ENCODE measurements around the gene ZNF254. TPM values are rescaled to one million over a fixed set of nuclear protein-coding genes. Genes with fewer than 3 reads are reported as not detected.

Gene ZNF254
- total and polyA plus RNA-seq, 2 donors (not counting 1 experiment from before 2014, with no cell fraction given), result 6.4 to 8.9 TPM

DNA sequence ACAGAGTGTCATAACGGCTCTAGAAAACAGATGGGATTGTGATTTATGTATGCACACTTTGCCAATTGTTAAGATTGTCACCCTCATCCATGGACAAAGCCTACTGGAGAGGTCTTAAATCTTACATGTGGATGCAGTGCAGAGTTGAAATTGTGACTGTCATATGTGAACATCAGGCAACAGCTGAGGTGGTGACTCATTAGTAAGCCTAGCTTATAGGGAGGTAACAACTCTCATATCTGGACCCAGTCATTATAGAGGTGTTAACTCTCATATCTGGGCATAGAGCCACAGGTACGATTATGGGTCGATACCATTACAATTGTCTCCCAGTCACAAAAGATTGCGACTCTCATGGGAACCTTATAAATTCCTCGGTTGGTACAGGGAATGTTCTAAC is 29.8 kb upstream of the ZNF254 start:
- H3K4me3 ChIP-seq (replicated peaks in 1 of 4; ENCODE audit: control extremely low read depth in 1 of 4, insufficient read depth in 1 of 4, low read depth in 3 of 4, low read length in 4 of 4), result no peak overlapping the region
- DNase-seq (ENCODE audit: low read depth in 2 of 2), result no peak
- peaks cover 4% of the 10 kb centered on the region for H3K36me3 ChIP-seq (ENCODE audit: control insufficient read depth, insufficient read depth, low read length)
- no peak overlapping the region for H2AFZ ChIP-seq (ENCODE audit: low read length)
- H3K27me3 ChIP-seq (ENCODE audit: control insufficient read depth, insufficient read depth, low read length), result no peaks in the 10 kb centered on the region
- H4K20me1 ChIP-seq (ENCODE audit: control insufficient read depth, extremely low read depth, insufficient read depth, low read length), result no peaks in the 10 kb centered on the region
- no peak overlapping the region for H3K9ac ChIP-seq (ENCODE audit: insufficient read depth, low read length)
- no peak overlapping the region for H3K4me2 ChIP-seq (ENCODE audit: extremely low read depth, insufficient read depth, low read length)
- H3K9me3 ChIP-seq (ENCODE audit: control insufficient read depth, insufficient read depth, low read depth, low read length), result no peaks in the 10 kb centered on the region
- H3K4me1 ChIP-seq (ENCODE audit: control insufficient read depth, extremely low read depth, insufficient read depth, low read length), result peaks cover 14% of the 10 kb centered on the region
- TF ChIP-seq, protein P1, sequence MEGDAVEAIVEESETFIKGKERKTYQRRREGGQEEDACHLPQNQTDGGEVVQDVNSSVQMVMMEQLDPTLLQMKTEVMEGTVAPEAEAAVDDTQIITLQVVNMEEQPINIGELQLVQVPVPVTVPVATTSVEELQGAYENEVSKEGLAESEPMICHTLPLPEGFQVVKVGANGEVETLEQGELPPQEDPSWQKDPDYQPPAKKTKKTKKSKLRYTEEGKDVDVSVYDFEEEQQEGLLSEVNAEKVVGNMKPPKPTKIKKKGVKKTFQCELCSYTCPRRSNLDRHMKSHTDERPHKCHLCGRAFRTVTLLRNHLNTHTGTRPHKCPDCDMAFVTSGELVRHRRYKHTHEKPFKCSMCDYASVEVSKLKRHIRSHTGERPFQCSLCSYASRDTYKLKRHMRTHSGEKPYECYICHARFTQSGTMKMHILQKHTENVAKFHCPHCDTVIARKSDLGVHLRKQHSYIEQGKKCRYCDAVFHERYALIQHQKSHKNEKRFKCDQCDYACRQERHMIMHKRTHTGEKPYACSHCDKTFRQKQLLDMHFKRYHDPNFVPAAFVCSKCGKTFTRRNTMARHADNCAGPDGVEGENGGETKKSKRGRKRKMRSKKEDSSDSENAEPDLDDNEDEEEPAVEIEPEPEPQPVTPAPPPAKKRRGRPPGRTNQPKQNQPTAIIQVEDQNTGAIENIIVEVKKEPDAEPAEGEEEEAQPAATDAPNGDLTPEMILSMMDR (conservative IDR thresholded peaks at IDR 0.05 in 1 of 2, IDR thresholded peaks at IDR 0.05 in 1 of 2; ENCODE audit: low read depth in 1 of 2, low read length in 2 of 2), result no peak
- no peak for TF ChIP-seq EZH2 (IDR thresholded peaks at IDR 0.05; ENCODE audit: low read length, missing control alignments)
- no peaks in the 10 kb centered on the region for H3K79me2 ChIP-seq (ENCODE audit: control insufficient read depth, insufficient read depth, low read length)
- H3K27ac ChIP-seq (ENCODE audit: insufficient read depth, low read length), result no peak overlapping the region

DNA sequence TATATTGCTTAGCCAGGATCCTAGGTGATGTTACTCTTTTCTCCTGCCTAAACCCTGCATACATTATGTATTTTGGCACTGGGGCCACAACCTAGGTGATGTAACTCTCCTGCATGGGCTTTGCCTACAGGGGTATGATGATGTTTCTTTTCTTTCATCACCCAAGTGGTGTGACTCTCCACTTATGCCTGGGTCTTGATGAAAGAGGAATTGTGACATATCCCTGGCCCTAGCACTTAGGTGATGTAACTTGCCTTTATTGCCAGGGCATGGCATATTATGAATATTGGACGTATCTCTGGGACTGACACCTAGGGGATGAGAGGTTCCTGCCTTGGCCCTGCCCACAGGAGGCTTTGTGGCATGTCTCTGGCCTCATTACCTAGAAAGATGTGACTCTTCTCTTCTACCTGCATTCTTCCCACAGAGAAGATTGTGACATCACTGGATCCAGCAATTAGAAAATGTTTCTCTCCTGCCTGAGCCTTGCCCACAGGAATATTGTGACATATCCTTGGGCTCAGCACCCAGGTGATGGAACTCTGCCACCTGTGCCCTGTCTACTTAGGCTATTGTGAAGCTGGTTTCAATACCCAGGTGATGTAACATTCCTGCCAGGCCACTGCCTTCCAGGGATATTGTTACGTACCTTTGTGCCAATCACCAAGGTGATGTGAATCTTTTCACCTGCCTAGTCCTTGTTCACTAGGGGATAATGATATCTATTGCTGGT is 27.3 kb upstream of the ZNF254 start:
- Histone ChIP-seq H4K20me1 (ENCODE audit: control insufficient read depth, extremely low read depth, insufficient read depth, low read length) (no peaks in the 10 kb centered on the region), H3K9me3 (ENCODE audit: control insufficient read depth, insufficient read depth, low read depth, low read length) (no peaks in the 10 kb centered on the region), H3K79me2 (ENCODE audit: control insufficient read depth, insufficient read depth, low read length) (no peaks in the 10 kb centered on the region), H3K4me1 (ENCODE audit: control insufficient read depth, extremely low read depth, insufficient read depth, low read length) (no peaks in the 10 kb centered on the region), H3K27ac (ENCODE audit: insufficient read depth, low read length) (no peak overlapping the region), H2AFZ (ENCODE audit: low read length) (no peak overlapping the region), H3K27me3 (ENCODE audit: control insufficient read depth, insufficient read depth, low read length) (no peaks in the 10 kb centered on the region), H3K4me2 (ENCODE audit: extremely low read depth, insufficient read depth, low read length) (no peak overlapping the region), H3K36me3 (ENCODE audit: control insufficient read depth, insufficient read depth, low read length) (peaks cover 2% of the 10 kb centered on the region), H3K4me3 (replicated peaks in 1 of 4; ENCODE audit: control extremely low read depth in 1 of 4, insufficient read depth in 1 of 4, low read depth in 3 of 4, low read length in 4 of 4) (no peak overlapping the region), H3K9ac (ENCODE audit: insufficient read depth, low read length) (no peak overlapping the region)
- TF ChIP-seq, protein P1 (conservative IDR thresholded peaks at IDR 0.05 in 1 of 2, IDR thresholded peaks at IDR 0.05 in 1 of 2; ENCODE audit: low read depth in 1 of 2, low read length in 2 of 2), result no peak
- no peak for TF ChIP-seq EZH2 (IDR thresholded peaks at IDR 0.05; ENCODE audit: low read length, missing control alignments)
- no peak for DNase-seq (ENCODE audit: low read depth in 2 of 2)

DNA sequence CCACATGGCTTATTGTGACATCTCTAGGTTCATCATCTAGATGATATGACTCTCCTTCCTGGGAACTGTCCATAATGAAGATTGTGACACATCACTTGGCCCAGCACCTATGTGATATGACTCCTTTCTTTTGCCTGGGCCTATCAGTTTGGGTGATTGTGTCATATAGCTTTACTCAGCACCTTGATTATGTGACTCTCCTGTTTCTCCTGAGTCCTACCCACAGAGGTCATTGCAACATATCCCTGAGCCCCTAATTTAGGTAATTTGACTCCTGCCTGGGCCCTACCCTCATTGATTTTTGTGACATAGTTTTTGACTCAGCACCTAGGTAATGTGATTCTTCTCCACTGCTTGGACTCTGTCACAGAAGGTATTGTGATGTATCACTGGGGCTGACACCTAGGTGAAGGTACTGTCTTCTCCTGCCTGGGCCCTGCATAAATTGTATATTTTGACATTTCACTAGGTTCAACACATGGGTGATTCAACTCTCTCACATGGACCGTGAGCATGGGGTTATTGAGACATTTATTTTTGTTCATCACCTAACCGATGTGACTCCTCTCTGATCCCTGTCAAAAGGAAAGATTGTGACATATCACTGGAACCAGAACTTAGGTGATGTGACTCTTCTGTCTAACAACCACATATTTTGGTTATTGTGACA is 26.2 kb upstream of the ZNF254 start:
- Histone ChIP-seq H3K36me3 (ENCODE audit: control insufficient read depth, insufficient read depth, low read length) (peaks cover 2% of the 10 kb centered on the region), H3K9me3 (ENCODE audit: control insufficient read depth, insufficient read depth, low read depth, low read length) (no peaks in the 10 kb centered on the region), H3K4me1 (ENCODE audit: control insufficient read depth, extremely low read depth, insufficient read depth, low read length) (no peaks in the 10 kb centered on the region), H3K27me3 (ENCODE audit: control insufficient read depth, insufficient read depth, low read length) (no peaks in the 10 kb centered on the region), H3K4me3 (replicated peaks in 1 of 4; ENCODE audit: control extremely low read depth in 1 of 4, insufficient read depth in 1 of 4, low read depth in 3 of 4, low read length in 4 of 4) (no peak overlapping the region), H3K9ac (ENCODE audit: insufficient read depth, low read length) (no peak overlapping the region), H2AFZ (ENCODE audit: low read length) (no peak overlapping the region), H3K79me2 (ENCODE audit: control insufficient read depth, insufficient read depth, low read length) (no peaks in the 10 kb centered on the region), H4K20me1 (ENCODE audit: control insufficient read depth, extremely low read depth, insufficient read depth, low read length) (no peaks in the 10 kb centered on the region), H3K4me2 (ENCODE audit: extremely low read depth, insufficient read depth, low read length) (no peak overlapping the region), H3K27ac (ENCODE audit: insufficient read depth, low read length) (no peak overlapping the region)
- TF ChIP-seq, protein P1 (conservative IDR thresholded peaks at IDR 0.05 in 1 of 2, IDR thresholded peaks at IDR 0.05 in 1 of 2; ENCODE audit: low read depth in 1 of 2, low read length in 2 of 2), result no peak
- TF ChIP-seq EZH2 (IDR thresholded peaks at IDR 0.05; ENCODE audit: low read length, missing control alignments), result no peak
- DNase-seq (ENCODE audit: low read depth in 2 of 2), result no peak

Data from fibroblast of lung (primary cell).